Activated CD8-positive, alpha-beta memory T cell treated with anti-CD3 and anti-CD28 coated beads for 24 hours (primary cell): Measurements from ENCODE around the gene AGRN.

Experiments used
- DNase-seq: peaks from one replicate; pipeline ENCODE4 v3.0.0-alpha.2; 2020

Gene AGRN

GRCh38 chr1:1040004-1040991 is 20.4 kb downstream of the AGRN start:
- peak; percentile 87 for DNase-seq

- DNase-seq: no peak
Observed at GRCh38 chr1:1041092-1041523, 21.2 kb downstream of the AGRN start.

GRCh38 chr1:1041873-1042272 is 22.0 kb downstream of the AGRN start:
- DNase-seq: no peak

GRCh38 chr1:1042835-1043234 is 22.9 kb downstream of the AGRN start:
- no peak for DNase-seq

GRCh38 chr1:1043411-1043810 is 23.5 kb downstream of the AGRN start:
- no peak for DNase-seq

- DNase-seq: no peak
Observed at GRCh38 chr1:1043921-1044320, 24.0 kb downstream of the AGRN start.

GRCh38 chr1:1044455-1045078 is 24.6 kb downstream of the AGRN start:
- no peak for DNase-seq

GRCh38 chr1:1045129-1045528 is 25.2 kb downstream of the AGRN start:
- no peak for DNase-seq

- no peak for DNase-seq
Observed at GRCh38 chr1:1046243-1046642, 26.3 kb downstream of the AGRN start.

- DNase-seq: no peak
Observed at GRCh38 chr1:1046767-1047166, 26.8 kb downstream of the AGRN start.

- DNase-seq: no peak
Observed at GRCh38 chr1:1047407-1047806, 27.5 kb downstream of the AGRN start.

- no peak for DNase-seq
Observed at GRCh38 chr1:1047963-1048362, 28.0 kb downstream of the AGRN start.

- no peak for DNase-seq
Observed at GRCh38 chr1:1048765-1049164, 28.8 kb downstream of the AGRN start.

- DNase-seq: no peak
Observed at GRCh38 chr1:1049318-1050165, 29.6 kb downstream of the AGRN start.

- no peak for DNase-seq
Observed at GRCh38 chr1:1050577-1051052, 30.7 kb downstream of the AGRN start.

- DNase-seq: no peak
Observed at GRCh38 chr1:1051127-1051810, 31.3 kb downstream of the AGRN start.

GRCh38 chr1:1052003-1052840 is 32.3 kb downstream of the AGRN start:
- no peak for DNase-seq

GRCh38 chr1:1053022-1053421 is 33.1 kb downstream of the AGRN start:
- no peak for DNase-seq

GRCh38 chr1:1053682-1054081 is 33.8 kb downstream of the AGRN start:
- no peak for DNase-seq

- DNase-seq: no peak
Observed at GRCh38 chr1:1054099-1054700, 34.3 kb downstream of the AGRN start.

GRCh38 chr1:1054971-1055370 is 35.1 kb downstream of the AGRN start:
- DNase-seq: no peak
